Esophagus muscularis mucosa (tissue), 4 donors: ENCODE data around the gene PLD1.

ENCODE experiments used
- EP300 ChIP-seq: sonication (generic); formaldehyde crosslinking; IDR thresholded peaks from one replicate; pipeline ENCODE4 v1.6.1; 2017; ENCODE audit warnings: antibody characterized with exemption
- POLR2A ChIP-seq: fragments of 450-650 bp; IDR thresholded peaks from one replicate; pipeline ENCODE4 v1.6.1; 2017; ENCODE audit warnings: antibody characterized with exemption, moderate library complexity, mild to moderate bottlenecking, low read depth
- POLR2AphosphoS5 ChIP-seq, 2 donors: sonication (generic); formaldehyde crosslinking; IDR thresholded peaks; one replicate each; pipeline ENCODE4 v1.6.1; 2017; ENCODE audit warnings: antibody characterized with exemption in 2 of 2
- TF ChIP-seq, protein P1 (sequence below), 3 experiments: fragments of 200-600 bp in 2 of 3; fragments of 450-650 bp in 1 of 3; sonication (generic) in 2 of 3; IDR thresholded peaks; one replicate each; pipeline ENCODE4 v1.5.1; 2017 to 2019; ENCODE audit warnings: antibody characterized with exemption in 3 of 3, mild to moderate bottlenecking in 2 of 3, moderate library complexity in 1 of 3

DNA sequence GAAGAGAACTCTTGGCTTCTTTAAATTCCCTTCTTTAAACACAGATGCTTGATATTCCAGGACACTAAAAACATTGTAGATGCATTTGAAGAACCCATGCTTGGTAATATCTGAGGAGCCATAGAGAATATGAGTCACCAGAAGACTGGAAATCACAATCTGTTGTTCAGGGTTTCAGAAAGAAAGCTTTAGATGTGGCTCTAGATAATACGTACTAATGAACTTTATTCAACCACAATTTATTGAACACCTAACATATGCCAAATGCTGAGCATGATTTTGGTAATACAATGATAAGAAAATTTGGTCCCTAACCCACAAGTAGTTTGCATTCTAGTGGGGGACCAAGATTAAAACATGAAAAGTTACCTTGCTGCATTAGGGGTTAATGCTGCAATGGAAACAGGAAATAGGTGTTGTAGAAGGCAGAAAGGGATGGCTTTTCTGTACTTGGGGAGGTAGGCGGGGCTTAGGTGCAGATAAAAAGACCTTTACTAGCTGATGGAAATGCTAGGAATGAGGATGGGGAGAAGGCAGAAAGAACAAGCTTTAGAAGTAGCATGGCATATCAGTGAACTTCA lies 11.6 kb upstream of the PLD1 start:
- TF ChIP-seq, protein P1, sequence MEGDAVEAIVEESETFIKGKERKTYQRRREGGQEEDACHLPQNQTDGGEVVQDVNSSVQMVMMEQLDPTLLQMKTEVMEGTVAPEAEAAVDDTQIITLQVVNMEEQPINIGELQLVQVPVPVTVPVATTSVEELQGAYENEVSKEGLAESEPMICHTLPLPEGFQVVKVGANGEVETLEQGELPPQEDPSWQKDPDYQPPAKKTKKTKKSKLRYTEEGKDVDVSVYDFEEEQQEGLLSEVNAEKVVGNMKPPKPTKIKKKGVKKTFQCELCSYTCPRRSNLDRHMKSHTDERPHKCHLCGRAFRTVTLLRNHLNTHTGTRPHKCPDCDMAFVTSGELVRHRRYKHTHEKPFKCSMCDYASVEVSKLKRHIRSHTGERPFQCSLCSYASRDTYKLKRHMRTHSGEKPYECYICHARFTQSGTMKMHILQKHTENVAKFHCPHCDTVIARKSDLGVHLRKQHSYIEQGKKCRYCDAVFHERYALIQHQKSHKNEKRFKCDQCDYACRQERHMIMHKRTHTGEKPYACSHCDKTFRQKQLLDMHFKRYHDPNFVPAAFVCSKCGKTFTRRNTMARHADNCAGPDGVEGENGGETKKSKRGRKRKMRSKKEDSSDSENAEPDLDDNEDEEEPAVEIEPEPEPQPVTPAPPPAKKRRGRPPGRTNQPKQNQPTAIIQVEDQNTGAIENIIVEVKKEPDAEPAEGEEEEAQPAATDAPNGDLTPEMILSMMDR (IDR thresholded peaks at IDR 0.05): no peak
- TF ChIP-seq POLR2A (no peak), POLR2AphosphoS5 (IDR thresholded peaks at IDR 0.05) (no peak), EP300 (no peak)
